SU-DHL-6 (cell line): ENCODE data around the gene DPP8.

Source experiments
- EZH2phosphoT487 ChIP-seq: fragments of 200-600 bp; sonication (generic), shearing (Covaris generic); conservative IDR thresholded peaks from 2 replicates; pipeline ENCODE4 v1.6.1; 2018; ENCODE audit warnings: mild to moderate bottlenecking, antibody characterized with exemption, low read length, moderate library complexity, mixed read lengths
- TF ChIP-seq, protein P1 (sequence below): fragments of 200-600 bp; sonication (generic); IDR thresholded peaks from one replicate; pipeline ENCODE4 v1.5.1; 2017; ENCODE audit warnings: antibody characterized with exemption, mild to moderate bottlenecking, low read length, moderate library complexity; ENCODE audit not compliant: insufficient read depth, poor library complexity, severe bottlenecking

GRCh38 chr15:65410036-65410435 is 107.5 kb downstream of the DPP8 start:
- TF ChIP-seq, protein P1, sequence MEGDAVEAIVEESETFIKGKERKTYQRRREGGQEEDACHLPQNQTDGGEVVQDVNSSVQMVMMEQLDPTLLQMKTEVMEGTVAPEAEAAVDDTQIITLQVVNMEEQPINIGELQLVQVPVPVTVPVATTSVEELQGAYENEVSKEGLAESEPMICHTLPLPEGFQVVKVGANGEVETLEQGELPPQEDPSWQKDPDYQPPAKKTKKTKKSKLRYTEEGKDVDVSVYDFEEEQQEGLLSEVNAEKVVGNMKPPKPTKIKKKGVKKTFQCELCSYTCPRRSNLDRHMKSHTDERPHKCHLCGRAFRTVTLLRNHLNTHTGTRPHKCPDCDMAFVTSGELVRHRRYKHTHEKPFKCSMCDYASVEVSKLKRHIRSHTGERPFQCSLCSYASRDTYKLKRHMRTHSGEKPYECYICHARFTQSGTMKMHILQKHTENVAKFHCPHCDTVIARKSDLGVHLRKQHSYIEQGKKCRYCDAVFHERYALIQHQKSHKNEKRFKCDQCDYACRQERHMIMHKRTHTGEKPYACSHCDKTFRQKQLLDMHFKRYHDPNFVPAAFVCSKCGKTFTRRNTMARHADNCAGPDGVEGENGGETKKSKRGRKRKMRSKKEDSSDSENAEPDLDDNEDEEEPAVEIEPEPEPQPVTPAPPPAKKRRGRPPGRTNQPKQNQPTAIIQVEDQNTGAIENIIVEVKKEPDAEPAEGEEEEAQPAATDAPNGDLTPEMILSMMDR: no peak
- no peak for TF ChIP-seq EZH2phosphoT487
